Esophagus squamous epithelium (tissue), 5 donors: ENCODE results near the gene AFF4. TPM values are rescaled to one million over a fixed set of nuclear protein-coding genes. Genes with fewer than 3 reads are reported as not detected.

ENCODE experiments used
- DNase-seq: peaks from one replicate; lab custom pipeline; 2025; lab: John Stamatoyannopoulos, UW
- H3K27ac ChIP-seq, 4 donors: fragments of 200-600 bp; sonication (generic); one replicate each; pipeline ENCODE4 v1.5.1; 2016 to 2019; ENCODE audit warnings: mild to moderate bottlenecking in 1 of 4
- H3K27me3 ChIP-seq, 4 donors: fragments of 200-600 bp; sonication (generic); 1 replicate in 3 of 4; 2 replicates in 1 of 4; pipeline versions ENCODE4 v1.5.1 to v1.6.0; 2017 to 2021; ENCODE audit warnings: antibody characterized with exemption in 1 of 4
- H3K36me3 ChIP-seq, 3 donors: fragments of 200-600 bp; sonication (generic); one replicate each; pipeline ENCODE4 v1.5.1; 2016 to 2019
- H3K4me1 ChIP-seq, 3 donors: fragments of 200-600 bp; sonication (generic); one replicate each; pipeline ENCODE4 v1.5.1; 2017 to 2019
- H3K4me3 ChIP-seq, 4 donors: fragments of 200-600 bp; sonication (generic); 1 replicate in 3 of 4; 2 replicates in 1 of 4; pipeline ENCODE4 v1.5.1; 2016 to 2019; ENCODE audit warnings: mild to moderate bottlenecking in 2 of 4, moderate library complexity in 1 of 4
- H3K9me3 ChIP-seq, 3 donors: fragments of 200-600 bp; sonication (generic); one replicate each; pipeline ENCODE4 v1.5.1; 2016 to 2019
- POLR2A ChIP-seq, 4 donors: fragments of 450-650 bp; IDR thresholded peaks; one replicate each; pipeline ENCODE4 v1.6.1; 2017; ENCODE audit warnings: antibody characterized with exemption in 4 of 4, mild to moderate bottlenecking in 4 of 4, moderate library complexity in 3 of 4
- WGBS, 2 donors: methylation state at CpG; one replicate each; pipeline ENCODE4 v1.1.5; 2018; 5-methylcytosine and 5-hydroxymethylcytosine counted together
- intact Hi-C: fragments of 100-400 bp; cut with DNase I; formaldehyde crosslinking; loops from one replicate; pipeline ENCODE4 v1.15.0; 2022
- small RNA-seq, 4 donors: library from RNA; depleted of rRNA; stranded (forward); fragments of <200 nt; gene quantifications; one replicate each; pipeline ENCODE3, GENCODE V24; 2016
- total RNA-seq, 4 donors: library from RNA; depleted of rRNA; stranded (reverse); fragments of >200 nt; gene quantifications; one replicate each; pipeline ENCODE4 v1.1.0, GENCODE V29; 2016
- TF ChIP-seq, protein P1 (sequence below), 6 experiments: fragments of 450-650 bp in 4 of 6; fragments of 200-600 bp in 2 of 6; sonication (generic) in 2 of 6; IDR thresholded peaks; one replicate each; pipeline ENCODE4 v1.5.1; 2016 to 2019; ENCODE audit warnings: antibody characterized with exemption in 6 of 6, mild to moderate bottlenecking in 4 of 6, moderate library complexity in 4 of 6
- donor health status: DM: yes; HTN: yes; CAD: no.

Gene AFF4
- total RNA-seq, 4 donors from 2014 or later, result 35.1 to 69.2 (median 64.0) TPM

- no peak for DNase-seq
- TF ChIP-seq, protein P1, sequence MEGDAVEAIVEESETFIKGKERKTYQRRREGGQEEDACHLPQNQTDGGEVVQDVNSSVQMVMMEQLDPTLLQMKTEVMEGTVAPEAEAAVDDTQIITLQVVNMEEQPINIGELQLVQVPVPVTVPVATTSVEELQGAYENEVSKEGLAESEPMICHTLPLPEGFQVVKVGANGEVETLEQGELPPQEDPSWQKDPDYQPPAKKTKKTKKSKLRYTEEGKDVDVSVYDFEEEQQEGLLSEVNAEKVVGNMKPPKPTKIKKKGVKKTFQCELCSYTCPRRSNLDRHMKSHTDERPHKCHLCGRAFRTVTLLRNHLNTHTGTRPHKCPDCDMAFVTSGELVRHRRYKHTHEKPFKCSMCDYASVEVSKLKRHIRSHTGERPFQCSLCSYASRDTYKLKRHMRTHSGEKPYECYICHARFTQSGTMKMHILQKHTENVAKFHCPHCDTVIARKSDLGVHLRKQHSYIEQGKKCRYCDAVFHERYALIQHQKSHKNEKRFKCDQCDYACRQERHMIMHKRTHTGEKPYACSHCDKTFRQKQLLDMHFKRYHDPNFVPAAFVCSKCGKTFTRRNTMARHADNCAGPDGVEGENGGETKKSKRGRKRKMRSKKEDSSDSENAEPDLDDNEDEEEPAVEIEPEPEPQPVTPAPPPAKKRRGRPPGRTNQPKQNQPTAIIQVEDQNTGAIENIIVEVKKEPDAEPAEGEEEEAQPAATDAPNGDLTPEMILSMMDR (IDR thresholded peaks at IDR 0.05), result no peak
- TF ChIP-seq POLR2A (IDR thresholded peaks at IDR 0.05), result no peak
- WGBS, 2 donors, result 69 to 83% methylated on average over 2 to 3 of the region's 43 CpGs
- Histone ChIP-seq H3K27ac (no peak overlapping the region), H3K4me3 (peak overlapping the region; percentile 10 to 49 (median 38)), H3K27me3 (peaks cover 0 to 59% (median 0%) of the 10 kb centered on the region in 4 donors), H3K9me3 (no peaks in the 10 kb centered on the region), H3K36me3 (peaks cover 0 to 18% (median 0%) of the 10 kb centered on the region in 3 donors), H3K4me1 (peaks cover 15 to 55% (median 18%) of the 10 kb centered on the region in 3 donors)
- intact Hi-C loops, result loop anchor here (5.0 kb wide), 1 partner anchor 46 kb away; the partner anchor contains the start of gene LEAP2
Observed at GRCh38 chr5:132825834-132826391, 137.5 kb downstream of the AFF4 start.

Small RNA genes within 50 kb of the gene (small RNA-seq; reads per million reads assigned to genes)
- gene AC113410.1 (0 to 0.30 (median 0) reads per million in 4 donors), gene ATP6V0E1P1 (0 reads per million in 4 donors), gene RF00019 (0 reads per million in 4 donors), gene RNA5SP192 (0 to 0.15 (median 0) reads per million in 4 donors)

Other genes starting within 250 kb of the AFF4 start
- gene KIF3A, start 226.1 kb downstream of the AFF4 start, total RNA-seq, result 1 to 10 TPM; 2.2 to 7.6 (median 4.6) TPM
- under 1 TPM in 2 of 4 donors, not detected in 2; 0.19 to 0.29 TPM for gene CCNI2, start 216.2 kb downstream of the AFF4 start, total RNA-seq
- 10 to 100 TPM; 31.9 to 44.9 (median 38.3) TPM for gene SEPTIN8, start 186.4 kb downstream of the AFF4 start, total RNA-seq
- gene SOWAHA, start 150.3 kb downstream of the AFF4 start, total RNA-seq, result under 1 TPM in 2 of 4 donors, not detected in 2; 0.13 to 0.45 TPM
- gene SHROOM1, start 133.0 kb downstream of the AFF4 start, total RNA-seq, result 10 to 100 TPM in 1 of 4 donors, 1 to 10 TPM in 3; 2.7 to 10.7 (median 3.7) TPM
- gene GDF9, start 97.2 kb downstream of the AFF4 start, total RNA-seq, result under 1 TPM in 2 of 4 donors, not detected in 2; 0.26 to 0.40 TPM
- gene UQCRQ, start 97.0 kb downstream of the AFF4 start, total RNA-seq, result 100 to 1,000 TPM; 160 to 232 (median 193) TPM
- 1 to 10 TPM in 2 of 4 donors, under 1 TPM in 2; 0.29 to 2.3 (median 0.92) TPM for gene LEAP2, start 90.0 kb downstream of the AFF4 start, total RNA-seq
- 10 to 100 TPM in 3 of 4 donors, 1 to 10 TPM in 1; 7.0 to 29.7 (median 13.3) TPM for gene ZCCHC10, start 62.9 kb upstream of the AFF4 start, total RNA-seq
- gene HSPA4, start 88.4 kb upstream of the AFF4 start, total RNA-seq, result 10 to 100 TPM; 47.7 to 82.4 (median 67.3) TPM